Skeletal muscle tissue (tissue), 4 donors: ENCODE results near the gene LHPP. TPM values are rescaled to one million over a fixed set of nuclear protein-coding genes. Genes with fewer than 3 reads are reported as not detected.

Source experiments
- H3K27ac ChIP-seq: one replicate; pipeline ENCODE4 v1.7.0; 2013; ENCODE audit warnings: mild to moderate bottlenecking, low read depth, low read length, inconsistent platforms
- H3K27me3 ChIP-seq, 3 donors: one replicate each; pipeline ENCODE4 v1.7.0; 2013; ENCODE audit warnings: low read length in 3 of 3; ENCODE audit not compliant: control insufficient read depth in 3 of 3, insufficient read depth in 3 of 3
- H3K36me3 ChIP-seq, 3 donors: one replicate each; pipeline ENCODE4 v1.7.0; 2013; ENCODE audit warnings: low read length in 3 of 3; ENCODE audit not compliant: control insufficient read depth in 3 of 3, insufficient read depth in 3 of 3
- H3K4me1 ChIP-seq, 3 donors: one replicate each; pipeline ENCODE4 v1.7.0; 2013; ENCODE audit warnings: low read length in 3 of 3, mild to moderate bottlenecking in 3 of 3; ENCODE audit not compliant: control insufficient read depth in 3 of 3, insufficient read depth in 3 of 3
- H3K4me3 ChIP-seq, 3 donors: one replicate each; pipeline ENCODE4 v1.7.0; 2013; ENCODE audit warnings: low read length in 3 of 3
- H3K9ac ChIP-seq, 3 donors: one replicate each; pipeline ENCODE4 v1.7.0; 2013; ENCODE audit warnings: low read length in 3 of 3, mild to moderate bottlenecking in 3 of 3, moderate library complexity in 2 of 3, low read depth in 1 of 3
- H3K9me3 ChIP-seq, 3 donors: one replicate each; pipeline ENCODE4 v1.7.0; 2013; ENCODE audit warnings: low read length in 3 of 3; ENCODE audit not compliant: control insufficient read depth in 3 of 3
- total RNA-seq: library from RNA; depleted of rRNA; stranded (reverse); fragments of >200 nt; gene quantifications from one replicate; pipeline ENCODE4 v1.2.3, GENCODE V29; 2014
- donor health status: Osteomylitis.

Gene LHPP
- total RNA-seq, 1 donor from 2014 or later, result 4.2 TPM

- no peak overlapping the region for H3K4me3 ChIP-seq
- peaks cover 0 to 1% (median 0%) of the 10 kb centered on the region in 3 donors for H3K36me3 ChIP-seq
These were observed 20.1 kb downstream of the LHPP start for GRCh38 chr10:124481717-124482116.

GRCh38 chr10:124482236-124482800, 20.7 kb downstream of the LHPP start:
- no peaks in the 10 kb centered on the region for H3K4me1 ChIP-seq
- no peaks in the 10 kb centered on the region for H3K9me3 ChIP-seq
- peaks cover 0 to 2% (median 0%) of the 10 kb centered on the region in 3 donors for H3K36me3 ChIP-seq
- H3K27me3 ChIP-seq, result no peaks in the 10 kb centered on the region
- no peak overlapping the region for H3K4me3 ChIP-seq
- no peak overlapping the region for H3K9ac ChIP-seq
- no peak overlapping the region for H3K27ac ChIP-seq

More at GRCh38 chr10:124481717-124482116, 20.1 kb downstream of the LHPP start:
- Histone ChIP-seq H3K9me3 (no peaks in the 10 kb centered on the region), H3K9ac (no peak overlapping the region), H3K27ac (no peak overlapping the region), H3K27me3 (no peaks in the 10 kb centered on the region), H3K4me1 (no peaks in the 10 kb centered on the region)

GRCh38 chr10:124482876-124483275, 21.3 kb downstream of the LHPP start:
- Histone ChIP-seq H3K4me1 (no peaks in the 10 kb centered on the region), H3K36me3 (peaks cover 0 to 2% (median 0%) of the 10 kb centered on the region in 3 donors), H3K27me3 (no peaks in the 10 kb centered on the region), H3K4me3 (no peak overlapping the region), H3K27ac (no peak overlapping the region), H3K9ac (no peak overlapping the region), H3K9me3 (no peaks in the 10 kb centered on the region)

GRCh38 chr10:124484031-124484430, 22.4 kb downstream of the LHPP start:
- H3K9me3 ChIP-seq, result no peaks in the 10 kb centered on the region
- no peaks in the 10 kb centered on the region for H3K27me3 ChIP-seq

GRCh38 chr10:124484661-124485060, 23.0 kb downstream of the LHPP start:
- no peak overlapping the region for H3K27ac ChIP-seq
- H3K4me1 ChIP-seq, result no peaks in the 10 kb centered on the region
- H3K36me3 ChIP-seq, result peaks cover 0 to 2% (median 0%) of the 10 kb centered on the region in 3 donors
- no peaks in the 10 kb centered on the region for H3K27me3 ChIP-seq
- H3K9ac ChIP-seq, result no peak overlapping the region
- no peak overlapping the region for H3K4me3 ChIP-seq
- H3K9me3 ChIP-seq, result no peaks in the 10 kb centered on the region

More at GRCh38 chr10:124484031-124484430, 22.4 kb downstream of the LHPP start:
- Histone ChIP-seq H3K4me3 (no peak overlapping the region), H3K27ac (no peak overlapping the region), H3K4me1 (no peaks in the 10 kb centered on the region), H3K36me3 (peaks cover 0 to 2% (median 0%) of the 10 kb centered on the region in 3 donors), H3K9ac (no peak overlapping the region)

GRCh38 chr10:124486635-124487034, 25.0 kb downstream of the LHPP start:
- H3K27me3 ChIP-seq, result no peaks in the 10 kb centered on the region
- no peak overlapping the region for H3K9ac ChIP-seq
- no peak overlapping the region for H3K27ac ChIP-seq
- peaks cover 0 to 2% (median 0%) of the 10 kb centered on the region in 3 donors for H3K36me3 ChIP-seq
- no peak overlapping the region for H3K4me3 ChIP-seq
- H3K9me3 ChIP-seq, result no peaks in the 10 kb centered on the region
- no peaks in the 10 kb centered on the region for H3K4me1 ChIP-seq

GRCh38 chr10:124491105-124491504, 29.5 kb downstream of the LHPP start:
- Histone ChIP-seq H3K27ac (no peak overlapping the region), H3K9me3 (no peaks in the 10 kb centered on the region), H3K4me1 (peaks cover 0 to 3% (median 0%) of the 10 kb centered on the region in 3 donors), H3K36me3 (peaks cover 0 to 2% (median 0%) of the 10 kb centered on the region in 3 donors), H3K4me3 (no peak overlapping the region), H3K9ac (no peak overlapping the region), H3K27me3 (no peaks in the 10 kb centered on the region)

- Histone ChIP-seq H3K4me1 (peaks cover 0 to 7% (median 0%) of the 10 kb centered on the region in 3 donors), H3K9ac (no peak overlapping the region), H3K36me3 (no peaks in the 10 kb centered on the region), H3K27me3 (no peaks in the 10 kb centered on the region), H3K27ac (no peak overlapping the region), H3K9me3 (no peaks in the 10 kb centered on the region), H3K4me3 (no peak overlapping the region)
These were observed 30.6 kb downstream of the LHPP start for GRCh38 chr10:124492266-124492665.

GRCh38 chr10:124493214-124493882, 31.7 kb downstream of the LHPP start:
- Histone ChIP-seq H3K27me3 (no peaks in the 10 kb centered on the region), H3K9ac (no peak overlapping the region), H3K9me3 (no peaks in the 10 kb centered on the region), H3K4me1 (peaks cover 0 to 7% (median 0%) of the 10 kb centered on the region in 3 donors), H3K4me3 (no peak overlapping the region), H3K27ac (no peak overlapping the region), H3K36me3 (no peaks in the 10 kb centered on the region)

- no peaks in the 10 kb centered on the region for H3K27me3 ChIP-seq
- no peaks in the 10 kb centered on the region for H3K9me3 ChIP-seq
- H3K9ac ChIP-seq, result no peak overlapping the region
- no peak overlapping the region for H3K27ac ChIP-seq
- peaks cover 0 to 7% (median 0%) of the 10 kb centered on the region in 3 donors for H3K4me1 ChIP-seq
- H3K36me3 ChIP-seq, result no peaks in the 10 kb centered on the region
- no peak overlapping the region for H3K4me3 ChIP-seq
These were observed 32.6 kb downstream of the LHPP start for GRCh38 chr10:124494046-124494807.
